ENCODE data around the gene HUS1.
"Not testable (repeated sequence)": the region's sequence is repeated elsewhere in the genome, so short reads cannot be mapped to it uniquely, and the experiment has no call there.

Gene HUS1

DNA sequence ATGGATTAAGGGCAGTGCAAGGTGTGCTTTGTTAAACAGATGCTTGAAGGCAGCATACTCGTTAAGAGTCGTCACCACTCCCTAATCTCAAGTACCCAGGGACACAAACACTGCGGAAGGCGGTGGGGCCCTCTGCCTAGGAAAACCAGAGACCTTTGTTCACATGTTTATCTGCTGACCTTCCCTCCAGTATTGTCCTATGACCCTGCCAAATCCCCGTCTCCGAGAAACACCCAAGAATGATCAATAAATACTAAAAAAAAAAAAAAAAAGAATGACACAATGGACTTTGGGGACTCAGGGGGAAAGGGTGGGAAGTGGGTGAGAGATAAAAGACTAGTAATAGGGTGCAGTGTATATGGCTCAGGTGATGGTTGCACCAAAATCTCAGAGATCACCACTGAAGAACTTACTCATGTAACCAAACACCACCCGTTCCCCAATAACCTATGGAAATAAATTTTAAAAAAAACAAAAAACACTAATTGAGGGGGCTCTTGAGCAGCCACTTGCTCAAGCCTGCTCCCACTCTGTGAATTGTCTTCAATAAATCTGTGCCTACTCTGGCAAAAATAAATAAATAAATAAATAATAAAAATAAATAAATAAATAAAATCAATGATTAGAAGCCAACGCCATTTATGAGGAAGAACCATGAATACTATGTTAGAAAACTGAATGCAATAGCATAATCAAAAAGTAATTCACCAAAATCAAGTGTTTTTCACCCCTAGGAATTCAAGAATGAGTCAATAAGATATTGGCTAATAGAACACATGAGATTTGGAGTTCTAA lies 56.1 kb downstream of the HUS1 start:
- not testable (repeated sequence) for H3K4me3 ChIP-seq (ENCODE audit: low read depth, low read length); H3K36me3 ChIP-seq (ENCODE audit: control insufficient read depth, insufficient read depth, low read length); H3K9me3 ChIP-seq (ENCODE audit: control insufficient read depth, insufficient read depth, low read depth, low read length); H3K27ac ChIP-seq (ENCODE audit: low read depth, low read length); H3K4me1 ChIP-seq (ENCODE audit: control insufficient read depth, insufficient read depth, low read length); H3K9ac ChIP-seq (ENCODE audit: low read length); H3K27me3 ChIP-seq (ENCODE audit: control insufficient read depth, insufficient read depth, low read length)

DNA sequence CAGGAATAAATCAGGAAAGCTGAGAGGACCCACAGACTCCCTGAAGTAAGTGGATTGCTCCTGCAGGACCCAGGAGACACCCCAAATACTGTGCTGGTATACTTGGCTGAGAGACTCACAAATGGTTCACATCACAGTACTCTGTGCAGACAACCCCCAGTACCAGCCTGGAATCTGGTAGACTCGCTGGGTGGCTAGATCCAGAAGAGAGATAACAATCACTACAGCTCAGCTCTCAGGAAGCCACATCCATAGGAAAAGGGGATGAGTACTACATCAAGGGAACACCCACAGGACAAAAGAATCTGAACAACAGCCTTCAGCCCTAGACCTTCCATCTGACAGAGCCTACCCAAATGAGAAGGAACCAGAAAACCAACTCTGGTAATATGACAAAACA lies 62.9 kb downstream of the HUS1 start:
- H3K36me3 ChIP-seq (ENCODE audit: control insufficient read depth, insufficient read depth, low read length); H3K27ac ChIP-seq (ENCODE audit: low read depth, low read length); H3K4me3 ChIP-seq (ENCODE audit: low read depth, low read length); H3K27me3 ChIP-seq (ENCODE audit: control insufficient read depth, insufficient read depth, low read length); H3K9ac ChIP-seq (ENCODE audit: low read length); H3K9me3 ChIP-seq (ENCODE audit: control insufficient read depth, insufficient read depth, low read depth, low read length): not testable (repeated sequence)
- peaks cover 14% of the 10 kb centered on the region for H3K4me1 ChIP-seq (ENCODE audit: control insufficient read depth, insufficient read depth, low read length)

GRCh38 chr7:47915616-47915976 lies 63.8 kb downstream of the HUS1 start:
- Histone ChIP-seq H3K36me3 (ENCODE audit: control insufficient read depth, insufficient read depth, low read length) (no peaks in the 10 kb centered on the region), H3K27ac (ENCODE audit: low read depth, low read length) (no peak overlapping the region), H3K9ac (ENCODE audit: low read length) (no peak overlapping the region), H3K9me3 (ENCODE audit: control insufficient read depth, insufficient read depth, low read depth, low read length) (no peaks in the 10 kb centered on the region; the same call in 1 of the 2 replicates), H3K4me1 (ENCODE audit: control insufficient read depth, insufficient read depth, low read length) (peaks cover 14% of the 10 kb centered on the region), H3K4me3 (ENCODE audit: low read depth, low read length) (no peak overlapping the region), H3K27me3 (ENCODE audit: control insufficient read depth, insufficient read depth, low read length) (no peaks in the 10 kb centered on the region)

- Histone ChIP-seq H3K9ac (ENCODE audit: low read length) (no peak overlapping the region), H3K36me3 (ENCODE audit: control insufficient read depth, insufficient read depth, low read length) (no peaks in the 10 kb centered on the region), H3K27ac (ENCODE audit: low read depth, low read length) (no peak overlapping the region), H3K9me3 (ENCODE audit: control insufficient read depth, insufficient read depth, low read depth, low read length) (no peaks in the 10 kb centered on the region; the same call in 1 of the 2 replicates), H3K4me1 (ENCODE audit: control insufficient read depth, insufficient read depth, low read length) (peaks cover 14% of the 10 kb centered on the region), H3K4me3 (ENCODE audit: low read depth, low read length) (no peak overlapping the region), H3K27me3 (ENCODE audit: control insufficient read depth, insufficient read depth, low read length) (no peaks in the 10 kb centered on the region)
These were observed 64.4 kb downstream of the HUS1 start for GRCh38 chr7:47914717-47915615.
